NOMO-1 treated with DMSO at 0.1 percent for 48 hours (cell line): Measurements from ENCODE around the gene INTS13.
A peak's percentile ranks its signal among the peaks of the same experiment; 100 is the strongest.
"Not testable (repeated sequence)": the region's sequence is repeated elsewhere in the genome, so short reads cannot be mapped to it uniquely, and the experiment has no call there.

ENCODE experiments used
- DNase-seq: peaks from one replicate; lab custom pipeline; 2025; ENCODE audit not compliant: unreplicated experiment; lab: John Stamatoyannopoulos, UW

Gene INTS13, protein sequence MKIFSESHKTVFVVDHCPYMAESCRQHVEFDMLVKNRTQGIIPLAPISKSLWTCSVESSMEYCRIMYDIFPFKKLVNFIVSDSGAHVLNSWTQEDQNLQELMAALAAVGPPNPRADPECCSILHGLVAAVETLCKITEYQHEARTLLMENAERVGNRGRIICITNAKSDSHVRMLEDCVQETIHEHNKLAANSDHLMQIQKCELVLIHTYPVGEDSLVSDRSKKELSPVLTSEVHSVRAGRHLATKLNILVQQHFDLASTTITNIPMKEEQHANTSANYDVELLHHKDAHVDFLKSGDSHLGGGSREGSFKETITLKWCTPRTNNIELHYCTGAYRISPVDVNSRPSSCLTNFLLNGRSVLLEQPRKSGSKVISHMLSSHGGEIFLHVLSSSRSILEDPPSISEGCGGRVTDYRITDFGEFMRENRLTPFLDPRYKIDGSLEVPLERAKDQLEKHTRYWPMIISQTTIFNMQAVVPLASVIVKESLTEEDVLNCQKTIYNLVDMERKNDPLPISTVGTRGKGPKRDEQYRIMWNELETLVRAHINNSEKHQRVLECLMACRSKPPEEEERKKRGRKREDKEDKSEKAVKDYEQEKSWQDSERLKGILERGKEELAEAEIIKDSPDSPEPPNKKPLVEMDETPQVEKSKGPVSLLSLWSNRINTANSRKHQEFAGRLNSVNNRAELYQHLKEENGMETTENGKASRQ

DNA sequence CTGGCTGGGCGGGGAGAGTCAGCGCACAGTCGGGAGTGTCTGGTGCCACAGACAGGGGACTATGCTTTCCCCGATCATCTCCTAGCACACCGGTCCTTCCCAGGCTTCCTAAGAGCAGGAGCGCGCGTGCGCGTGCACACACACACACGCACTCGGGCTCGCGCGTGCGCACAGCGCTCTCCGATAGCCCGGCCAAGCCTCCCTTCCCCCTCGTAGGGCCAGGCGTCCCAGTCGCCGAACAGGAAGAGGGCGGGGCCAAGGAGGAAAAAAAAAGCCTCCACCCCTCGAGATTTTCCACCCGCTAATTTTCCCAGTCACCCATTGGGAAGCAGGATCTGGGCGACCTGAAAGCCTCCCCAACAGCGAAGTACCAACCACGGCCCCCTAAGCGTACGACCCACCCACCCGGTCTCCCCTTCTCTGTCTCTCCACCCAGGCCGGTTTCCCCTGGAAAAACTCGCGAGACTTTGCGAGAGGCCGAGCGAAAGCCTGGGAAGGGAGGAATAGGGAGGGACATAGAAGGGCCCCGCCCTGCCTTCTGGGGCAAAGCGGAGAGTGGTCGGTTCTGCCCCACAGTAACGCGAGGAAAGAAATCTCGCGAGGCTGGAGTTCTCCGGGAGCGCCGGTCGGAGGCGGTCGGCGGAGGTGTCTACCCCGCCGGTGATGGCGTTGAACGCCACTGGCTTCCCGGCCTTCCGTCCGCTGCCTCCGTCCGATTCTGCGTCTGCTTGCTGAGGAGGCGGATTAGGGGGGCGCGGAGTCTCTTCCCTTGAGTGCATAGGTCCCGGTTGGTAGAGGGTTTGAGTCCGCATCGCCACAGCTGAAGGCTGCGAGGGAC lies at the start of gene INTS13, which contains the start of gene FGFR1OP2:
TSS of gene INTS13 (minus strand) at position 119 of the 838 bp plus-strand sequence. CDS start 1,178 bp downstream, outside the sequence.
TSS of gene FGFR1OP2 (plus strand) at position 608 of the 838 bp plus-strand sequence. CDS start 15,689 bp downstream, outside the sequence.
- peak; percentile 95 for DNase-seq

DNA sequence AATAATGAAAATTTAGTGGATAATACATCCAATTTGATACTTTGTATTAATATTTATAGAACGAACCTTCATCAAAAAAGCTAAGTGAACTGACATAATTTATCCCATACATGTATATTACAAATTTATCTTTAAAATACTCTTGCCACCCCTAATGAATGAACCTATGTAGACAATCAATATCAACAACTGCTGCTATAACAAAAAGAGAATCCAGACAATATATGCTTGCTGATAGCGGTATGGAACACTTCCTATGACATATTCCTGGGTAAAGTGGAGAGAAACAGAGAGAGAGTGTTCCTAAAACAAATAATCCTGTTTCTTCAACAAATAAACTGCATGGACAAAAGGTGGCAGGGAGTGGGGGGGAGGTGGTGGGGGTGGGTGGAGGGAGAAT lies 45.1 kb upstream of the INTS13 start:
- no peak for DNase-seq

DNA sequence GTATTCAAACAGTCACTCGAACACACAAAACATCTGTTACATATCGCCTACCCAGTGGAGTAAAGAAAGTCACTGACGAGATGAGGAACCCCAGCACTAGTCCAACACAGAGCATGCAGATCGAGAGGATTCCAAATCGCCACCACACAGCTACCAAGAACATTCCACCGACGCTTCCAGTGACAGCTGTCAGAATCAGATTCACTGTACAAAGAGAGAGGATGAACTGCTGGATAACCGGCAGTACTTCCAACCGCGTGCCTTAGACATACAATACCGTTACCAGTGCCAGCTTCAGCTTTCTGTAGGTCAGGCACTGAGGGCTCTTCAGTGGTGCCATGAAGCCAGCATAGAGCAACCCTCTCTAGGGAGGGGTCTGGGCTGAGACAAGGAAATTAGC lies 42.0 kb upstream of the INTS13 start:
- no peak for DNase-seq

DNA sequence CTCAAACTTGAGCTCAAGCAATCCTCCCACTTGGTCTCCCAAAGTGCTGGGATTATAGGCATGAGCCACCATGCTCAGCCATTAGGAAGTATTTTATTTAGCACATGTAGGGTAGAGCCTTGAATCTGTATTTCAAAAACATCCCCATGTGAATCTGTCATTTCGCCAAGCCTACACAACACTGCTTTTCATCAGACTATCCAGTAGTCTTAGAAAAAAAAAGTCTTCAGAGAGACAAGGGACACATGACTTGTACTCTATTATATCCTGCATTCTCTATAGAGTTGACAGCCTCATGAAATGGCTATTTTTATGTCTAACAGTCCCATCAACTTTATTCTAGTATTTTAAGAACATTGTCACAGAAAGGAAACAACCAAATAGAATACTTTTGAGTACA lies 41.0 kb upstream of the INTS13 start:
- no peak for DNase-seq

DNA sequence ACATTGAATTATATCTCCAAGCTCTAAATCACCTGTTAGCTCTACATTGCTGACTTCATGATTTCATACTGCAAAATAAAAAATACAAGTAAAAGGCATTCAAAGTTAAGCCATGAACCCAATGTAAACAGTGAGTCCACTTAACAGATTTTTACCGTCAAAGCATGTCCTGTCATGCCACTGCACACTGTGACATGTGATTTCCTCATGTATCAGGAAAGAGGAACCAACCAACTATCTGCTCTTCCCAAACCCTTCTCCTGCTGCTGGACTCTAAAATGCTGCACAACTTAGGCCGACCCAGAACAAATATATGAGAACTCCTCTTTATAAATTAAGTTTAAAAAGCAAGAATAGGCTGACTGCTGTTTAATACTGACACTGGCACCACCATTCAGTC lies 38.9 kb upstream of the INTS13 start:
- DNase-seq = no peak

DNA sequence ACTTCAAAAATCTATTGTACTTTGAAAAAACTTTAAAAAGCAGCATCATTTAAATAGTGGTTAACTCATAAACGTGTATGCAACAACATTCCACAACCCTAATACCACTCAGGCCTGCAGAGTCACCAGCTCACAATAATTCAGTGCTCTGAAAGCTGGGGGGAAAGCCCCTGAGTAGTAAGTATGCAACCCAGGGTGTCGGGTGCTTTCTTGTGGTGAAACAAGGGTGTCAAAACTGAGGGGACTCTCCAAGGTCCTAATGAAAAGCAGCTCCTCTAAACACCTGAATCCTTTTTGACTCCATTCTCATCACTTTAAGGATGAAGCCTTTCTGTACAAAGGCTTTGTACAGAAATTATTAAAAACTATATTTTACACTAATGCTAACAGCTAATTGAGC lies 34.2 kb upstream of the INTS13 start:
- DNase-seq = no peak

DNA sequence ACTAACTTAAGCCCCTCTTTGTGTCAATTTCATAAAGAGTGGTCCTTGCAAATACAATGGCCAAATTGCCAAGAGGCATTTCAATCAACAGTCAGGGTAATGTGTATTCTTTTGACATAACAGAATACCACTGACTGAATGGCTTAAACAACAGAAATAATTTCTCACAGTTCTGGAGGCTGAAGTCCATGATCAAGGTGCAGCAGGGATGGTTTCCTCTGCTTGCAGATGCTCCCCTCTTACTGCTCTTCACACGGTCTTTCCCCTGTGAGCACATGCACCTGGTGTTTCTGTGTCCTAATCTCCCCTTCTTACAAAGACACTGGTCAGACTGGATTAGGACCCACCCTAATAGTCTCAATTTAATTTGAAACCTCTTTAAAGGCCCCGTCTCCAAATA lies 32.4 kb upstream of the INTS13 start:
- no peak for DNase-seq

DNA sequence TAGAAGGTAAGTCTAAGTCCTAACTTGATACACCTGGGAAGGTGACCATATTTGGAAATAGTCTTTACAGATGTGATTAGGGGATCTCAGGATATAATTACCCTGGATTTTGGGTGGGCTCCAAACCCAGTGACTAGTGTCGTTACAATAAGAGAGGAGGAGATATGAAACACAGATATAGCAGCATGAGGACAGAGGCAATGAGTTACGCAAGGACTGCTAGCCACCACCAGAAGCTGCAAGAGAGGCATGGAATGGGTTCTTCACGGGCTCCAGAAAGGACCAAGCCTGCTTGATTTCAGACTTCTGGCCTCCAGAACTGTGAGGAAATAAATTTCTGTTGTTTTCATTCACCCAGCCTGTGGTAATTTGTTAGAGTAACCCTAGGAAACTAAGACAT lies 29.1 kb upstream of the INTS13 start:
- no peak for DNase-seq

DNA sequence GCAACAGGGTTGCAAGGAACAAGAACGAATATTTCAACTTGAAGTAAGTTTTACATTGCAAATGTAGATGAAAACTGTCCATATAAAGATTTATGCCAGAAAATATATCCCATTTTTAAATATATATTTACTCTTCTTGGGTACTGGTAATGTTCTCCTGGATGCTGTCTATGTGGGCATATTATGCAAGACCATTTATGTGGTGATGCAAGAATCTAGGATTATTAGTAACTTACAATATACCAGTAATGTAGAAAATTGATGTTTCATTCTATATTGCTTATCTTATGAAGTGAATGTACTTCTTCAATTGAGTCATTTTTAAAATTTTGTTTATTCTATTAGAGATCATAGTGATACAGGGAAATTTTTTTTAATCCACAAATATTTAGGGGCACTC lies 25.6 kb upstream of the INTS13 start:
- peak; percentile 6 for DNase-seq

DNA sequence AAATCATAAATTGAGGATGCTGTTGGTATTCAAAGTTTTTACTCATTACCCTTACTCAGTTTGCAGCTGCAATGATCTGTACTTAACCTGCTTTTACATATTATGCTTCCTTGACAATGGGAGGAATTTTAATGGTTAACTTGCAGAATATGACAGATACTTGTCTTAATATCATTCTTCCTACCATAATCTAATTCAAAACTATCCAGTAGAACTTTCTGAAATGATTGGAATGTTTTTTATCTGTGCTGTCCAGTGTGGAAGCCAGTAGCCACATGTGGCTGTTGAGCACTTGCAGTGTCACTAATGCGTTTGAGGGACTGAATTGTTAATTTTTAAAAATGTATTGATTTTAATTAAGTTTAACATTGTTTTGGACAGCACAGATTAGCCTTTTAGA lies 24.0 kb upstream of the INTS13 start:
- no peak for DNase-seq

DNA sequence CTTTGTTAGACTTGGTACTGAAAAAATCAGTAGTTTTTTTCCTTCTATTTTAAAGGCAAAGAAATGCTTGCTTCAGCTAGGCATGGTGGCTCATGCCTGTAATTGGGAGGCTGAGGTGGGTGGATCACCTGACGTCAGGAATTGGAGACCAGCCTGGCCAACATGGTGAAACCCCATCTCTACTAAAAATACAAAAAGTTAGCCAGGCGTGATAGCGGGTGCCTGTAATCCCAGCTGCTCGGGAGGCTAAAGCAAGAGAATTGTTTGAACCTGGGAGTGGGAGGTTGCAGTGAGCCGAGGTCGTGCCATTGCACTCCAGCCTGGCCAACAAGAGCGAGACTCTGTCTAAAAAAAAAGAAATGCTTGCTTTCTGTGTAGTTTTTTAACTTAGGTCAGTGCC lies 23.6 kb upstream of the INTS13 start:
- not testable (repeated sequence) for DNase-seq

DNA sequence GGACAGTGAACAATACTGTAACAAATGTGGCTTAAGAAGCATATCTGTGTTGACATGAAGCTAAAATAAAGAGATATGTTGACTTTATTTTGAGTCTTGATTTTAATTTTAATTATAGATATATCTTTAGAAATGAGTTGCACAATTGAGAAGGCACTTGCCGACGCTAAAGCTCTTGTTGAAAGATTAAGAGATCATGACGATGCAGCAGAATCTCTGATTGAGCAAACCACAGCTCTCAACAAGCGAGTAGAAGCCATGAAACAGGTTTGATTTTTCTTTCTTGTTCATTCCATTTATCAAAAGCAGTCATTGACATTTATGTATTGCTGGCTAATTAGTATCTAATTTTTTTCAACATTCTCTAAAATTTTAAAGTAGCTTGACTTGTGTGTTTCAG lies 16.2 kb upstream of the INTS13 start:
- peak; percentile 65 for DNase-seq

DNA sequence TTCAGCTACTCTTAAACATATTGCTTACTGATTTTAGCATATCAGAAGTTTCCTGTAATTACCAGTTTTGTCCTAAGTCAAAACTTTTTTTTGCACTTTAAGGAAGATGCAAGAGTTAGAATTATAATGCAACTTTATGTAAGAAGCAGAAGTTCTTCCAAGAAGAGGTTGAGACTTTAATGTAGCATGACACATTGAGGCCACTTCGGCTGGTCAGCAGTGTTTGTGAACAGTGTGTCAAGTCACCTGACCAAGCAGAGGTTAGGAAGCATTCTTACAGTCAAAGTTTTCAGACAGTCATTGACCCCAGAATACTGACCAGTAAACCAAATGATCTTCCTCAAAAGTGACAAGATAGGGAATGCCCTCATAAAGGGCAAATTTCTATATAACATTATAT lies 15.7 kb upstream of the INTS13 start:
- peak; percentile 78 for DNase-seq

DNA sequence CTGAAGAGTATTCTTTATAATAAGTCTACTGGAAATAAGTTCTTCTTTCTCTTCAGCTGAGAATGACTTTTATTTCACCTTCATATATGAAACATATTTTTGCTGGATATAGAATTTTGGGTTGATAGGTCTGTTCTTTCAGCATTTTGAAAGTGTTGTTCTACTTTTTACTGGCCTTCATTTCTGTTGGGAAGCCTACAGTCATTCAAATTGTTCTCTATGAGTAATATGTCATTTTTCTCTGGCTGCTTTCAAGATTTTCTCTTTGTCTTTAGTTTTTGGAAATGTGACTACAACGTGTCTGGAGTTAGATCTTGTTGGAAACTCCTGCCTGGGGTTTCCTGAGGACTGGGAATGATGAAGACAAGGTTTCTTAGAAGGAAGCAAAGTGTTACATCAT lies 10.5 kb upstream of the INTS13 start:
- DNase-seq = no peak

DNA sequence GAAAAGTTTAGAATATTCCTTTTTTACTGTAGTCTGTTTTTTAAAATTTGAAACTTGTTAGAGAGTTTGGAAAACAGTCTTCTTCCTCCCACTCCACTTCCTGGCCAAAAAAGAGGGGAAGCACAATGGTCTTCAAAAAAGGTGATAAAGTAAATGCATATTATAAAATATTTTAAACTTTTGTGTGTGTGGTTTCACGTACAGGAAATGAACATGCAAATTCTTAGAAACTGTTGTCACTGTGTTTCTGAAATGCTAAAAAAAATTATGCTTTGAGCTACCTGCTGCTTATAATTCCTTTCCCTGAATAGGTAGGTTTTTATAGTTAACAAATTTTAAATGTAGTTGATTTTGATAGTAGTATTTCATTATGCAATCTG lies 3.4 kb upstream of the INTS13 start:
- DNase-seq = no peak

DNA sequence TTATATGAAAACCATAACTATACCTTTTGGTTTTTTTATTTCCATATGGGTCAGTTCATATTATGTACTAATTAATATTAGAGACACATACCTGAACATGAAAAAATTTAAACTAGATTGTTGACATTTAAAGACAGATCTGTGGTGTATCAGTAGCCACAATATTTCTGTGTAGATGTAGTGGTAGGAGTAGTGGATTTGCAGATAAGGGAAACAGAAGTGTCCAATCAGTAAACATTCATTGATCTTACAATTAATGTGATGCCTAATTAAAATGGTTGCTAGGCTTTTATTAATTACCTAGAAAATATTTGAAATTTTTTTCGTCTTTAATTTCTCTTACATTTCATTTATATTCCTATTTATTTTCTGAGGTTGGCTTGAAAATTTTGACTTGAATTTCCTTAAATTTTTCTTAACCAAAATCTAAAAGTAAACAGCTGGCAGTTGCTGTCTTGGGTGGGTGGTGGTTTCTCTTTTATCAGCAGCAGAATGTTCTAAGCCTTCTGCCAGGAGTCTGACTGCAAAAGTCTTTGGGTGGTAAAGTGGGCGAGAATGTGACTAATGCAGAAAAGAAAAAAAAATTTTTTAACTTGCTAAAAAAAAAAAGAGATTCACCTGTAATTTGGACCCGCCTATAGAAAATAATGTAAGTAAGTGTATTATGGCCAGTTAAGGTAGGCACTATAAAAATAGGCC lies 2.9 kb upstream of the INTS13 start:
- no peak for DNase-seq

DNA sequence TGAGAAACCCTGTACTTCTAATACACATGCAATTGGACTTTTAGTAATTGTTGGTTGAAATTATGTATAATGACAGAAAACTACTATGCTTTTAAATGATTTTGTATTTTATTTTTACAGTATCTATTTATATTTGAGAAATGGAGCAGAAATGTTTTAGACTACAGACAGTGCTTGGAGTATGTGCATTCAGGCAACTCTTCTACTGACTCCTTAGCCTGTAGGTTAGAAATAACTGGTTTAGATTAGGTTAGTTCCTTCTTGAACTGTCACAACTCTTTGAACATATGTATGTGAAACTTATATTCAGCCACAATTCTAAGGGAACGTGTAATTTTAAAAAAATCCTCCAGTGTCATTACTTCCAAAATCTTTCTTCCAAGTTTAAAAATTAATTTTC lies 2.2 kb upstream of the INTS13 start:
- peak; percentile 21 for DNase-seq

DNA sequence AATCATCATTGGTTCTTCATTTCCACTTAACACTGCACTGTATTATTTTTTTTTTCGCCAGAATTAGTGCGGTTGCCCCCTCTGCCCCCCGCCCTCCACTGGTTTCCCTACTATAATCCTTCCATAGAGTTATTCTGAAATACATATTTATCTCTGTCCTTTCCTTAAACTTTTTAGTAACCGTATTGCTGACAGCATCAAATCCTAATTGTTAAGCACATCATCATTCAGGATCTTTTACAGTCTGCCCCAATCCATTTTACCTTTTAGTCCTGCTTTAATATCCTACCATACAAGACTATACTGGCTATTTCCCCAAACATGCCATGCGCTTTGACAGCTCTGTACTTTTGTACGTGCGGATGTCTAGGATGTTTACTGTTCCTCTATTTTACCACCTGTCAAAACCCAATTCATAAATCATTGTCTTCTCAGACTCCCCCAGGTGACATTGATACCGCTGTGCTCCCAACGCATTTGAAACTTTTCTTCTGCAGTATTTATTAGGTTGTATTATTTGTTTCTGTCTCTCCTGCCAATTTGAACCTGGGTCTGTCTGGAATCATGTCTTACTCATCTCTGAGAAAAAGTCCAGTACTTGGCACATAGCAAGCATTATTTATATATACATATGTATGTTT lies 1.5 kb upstream of the INTS13 start:
- peak; percentile 18 for DNase-seq

DNA sequence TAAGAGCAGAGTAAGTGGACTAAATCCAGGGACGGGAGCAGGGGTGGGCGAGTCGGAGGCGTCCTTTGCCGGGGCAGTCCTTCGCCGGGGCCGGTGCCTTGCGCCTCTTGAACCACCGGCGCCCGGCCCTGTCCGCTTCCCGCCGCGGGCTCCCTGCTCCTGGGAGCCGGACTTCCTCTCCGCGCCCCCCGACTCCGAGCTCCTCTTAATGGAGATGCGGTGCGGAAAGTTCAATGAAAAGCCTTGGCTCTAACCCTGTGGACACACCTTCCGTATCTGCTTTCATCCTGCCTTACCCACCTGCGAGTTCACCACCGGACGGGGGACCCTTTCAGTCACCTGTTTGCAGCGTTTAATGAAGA lies 901 bp upstream of the INTS13 start:
- DNase-seq = no peak

DNA sequence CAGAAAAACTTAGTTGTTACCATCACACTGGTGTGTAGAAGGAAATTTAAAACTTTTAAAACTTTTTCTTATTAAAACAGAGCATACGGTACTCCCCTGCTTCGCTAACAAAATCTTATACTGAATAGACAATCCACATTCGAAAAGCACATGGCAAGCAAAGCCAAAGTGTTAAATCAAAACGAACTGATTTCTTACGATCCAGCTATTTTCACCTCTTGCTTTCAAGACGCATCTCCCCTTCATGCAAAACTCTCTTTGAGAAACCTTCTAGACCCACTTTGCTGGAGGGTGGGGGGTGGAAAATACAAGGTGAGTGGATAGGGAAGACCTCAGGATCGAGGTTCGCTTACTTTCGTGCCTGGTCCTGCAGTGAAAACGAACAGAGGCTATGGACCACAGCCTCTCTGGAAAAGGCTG lies 328 bp downstream of the INTS13 start:
- no peak for DNase-seq
